NK-92 (cell line): ENCODE data around the gene CLK1.
A peak's percentile ranks its signal among the peaks of the same experiment; 100 is the strongest.
"Not testable (repeated sequence)": the region's sequence is repeated elsewhere in the genome, so short reads cannot be mapped to it uniquely, and the experiment has no call there.

Experiments
- DNase-seq: peaks from one replicate; lab custom pipeline; 2025; ENCODE audit not compliant: unreplicated experiment; lab: John Stamatoyannopoulos, UW

CLK1 gene

DNA sequence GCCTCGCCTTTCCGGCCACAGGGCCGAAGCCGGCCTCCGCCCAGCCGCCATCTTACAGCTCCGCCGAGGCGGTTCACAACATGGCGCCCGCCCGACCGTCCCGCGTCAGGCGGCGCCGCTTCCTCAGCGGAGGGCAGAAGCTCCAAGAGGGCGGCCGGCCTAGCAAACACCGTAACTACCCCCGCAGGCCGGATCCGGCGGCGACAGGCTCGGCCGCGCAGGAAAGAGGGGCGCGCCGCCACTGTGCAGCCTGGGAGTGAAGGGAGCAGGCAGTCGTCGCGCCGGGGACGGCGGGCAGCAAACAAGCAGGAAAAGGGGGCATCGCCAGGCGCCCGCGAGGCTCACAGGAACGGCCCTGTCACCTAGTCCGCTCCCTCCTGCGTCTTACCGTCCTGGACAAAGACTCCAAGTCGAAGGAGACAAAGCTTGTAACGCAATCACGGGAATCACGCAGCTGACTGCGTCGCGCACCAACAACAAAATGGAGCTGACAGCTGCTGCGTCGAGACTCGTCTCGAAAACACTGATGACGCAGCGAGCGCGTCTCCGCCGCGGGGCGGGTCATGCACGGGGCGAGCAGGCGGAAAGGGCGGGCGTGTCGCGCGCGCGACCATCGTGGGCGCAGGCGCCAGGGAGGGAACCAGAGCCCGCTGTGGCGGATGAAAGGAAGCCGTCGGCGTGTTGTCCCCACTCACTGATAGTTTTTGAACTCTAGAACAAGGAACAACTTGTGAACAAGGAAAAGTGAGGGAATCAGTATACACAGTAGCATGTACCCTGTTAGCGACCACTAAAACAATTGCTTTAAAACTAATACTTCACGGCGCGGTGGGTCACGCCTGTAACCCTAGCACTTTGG is at the start of gene CLK1:
Gene CLK1, minus strand, starts transcription at position 483 of the 859 bp plus-strand sequence. CDS start 2,796 bp downstream, outside the sequence.
- peak; percentile 81 for DNase-seq

DNA sequence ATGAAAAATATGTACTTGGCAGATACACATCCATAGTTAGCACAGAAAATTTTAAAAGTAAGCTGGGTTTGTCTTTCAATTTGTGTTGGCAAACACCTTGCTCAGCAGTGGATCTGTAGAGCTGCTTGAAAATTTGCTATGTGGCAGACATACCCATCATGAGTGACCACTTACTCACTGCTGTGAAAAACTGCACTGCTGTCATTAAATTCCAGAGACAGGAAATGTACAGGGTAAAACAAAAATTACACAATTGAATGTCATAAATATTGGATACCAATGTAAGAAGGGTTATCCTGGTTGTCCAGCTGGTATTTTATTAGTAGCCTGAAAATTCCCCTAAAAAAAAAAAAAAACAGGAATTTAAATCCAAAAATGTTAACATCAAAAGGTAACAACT is 49.2 kb upstream of the CLK1 start:
- DNase-seq, result no peak

- no peak for DNase-seq
Observed at GRCh38 chr2:200909958-200910357, 45.5 kb upstream of the CLK1 start.

DNA sequence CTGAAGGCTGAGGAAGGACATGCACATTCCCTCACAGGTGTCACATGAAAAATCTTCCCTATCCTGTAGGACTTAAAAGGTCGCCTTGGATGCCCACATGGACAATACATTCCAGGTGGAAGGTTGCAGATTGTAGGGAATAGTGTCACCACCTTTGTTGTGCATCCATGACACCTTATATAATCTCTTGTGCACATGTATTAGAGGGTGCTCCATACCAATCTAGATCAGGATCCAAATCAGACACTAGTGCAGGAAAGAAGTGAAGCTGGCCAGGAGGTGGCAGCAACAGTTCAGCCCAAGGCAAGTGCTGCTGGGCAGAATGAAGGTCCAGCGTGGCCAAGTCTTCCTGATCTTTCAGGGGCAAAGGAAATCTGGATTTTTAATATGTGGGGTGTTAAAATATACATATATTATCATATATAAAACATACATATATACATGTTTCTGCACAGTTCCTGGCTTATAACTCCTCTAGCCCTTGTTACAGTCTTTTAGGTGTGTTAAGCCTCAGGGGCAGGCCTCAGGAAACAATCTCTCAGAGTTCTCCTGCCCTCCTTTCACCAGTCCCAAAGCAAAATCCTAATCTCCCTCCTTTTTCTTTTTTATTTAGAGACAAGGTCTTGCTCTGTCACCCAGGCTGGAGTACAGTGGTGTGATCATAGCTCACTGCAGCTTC is 41.3 kb upstream of the CLK1 start:
- no peak for DNase-seq

GRCh38 chr2:200901459-200902072 is 37.1 kb upstream of the CLK1 start:
- DNase-seq, result no peak

DNA sequence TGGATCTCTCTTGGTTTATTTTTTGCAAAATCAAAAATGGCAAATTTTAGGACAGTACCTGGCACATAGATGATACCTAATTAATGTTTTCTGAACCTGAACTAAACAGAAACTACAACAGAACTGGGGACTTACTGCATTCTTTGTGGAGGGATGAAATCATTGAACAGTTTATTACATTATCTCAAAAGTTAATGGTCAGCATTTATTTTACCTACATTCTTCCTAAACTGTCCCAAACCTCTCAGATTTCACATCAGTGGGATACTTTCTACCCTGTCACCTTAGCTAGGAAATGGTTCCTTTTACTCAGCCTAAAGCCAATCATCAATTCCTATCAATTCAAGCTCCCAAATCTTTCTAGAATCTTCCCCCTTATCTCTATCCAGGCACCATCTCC is 35.0 kb upstream of the CLK1 start:
- no peak for DNase-seq

DNA sequence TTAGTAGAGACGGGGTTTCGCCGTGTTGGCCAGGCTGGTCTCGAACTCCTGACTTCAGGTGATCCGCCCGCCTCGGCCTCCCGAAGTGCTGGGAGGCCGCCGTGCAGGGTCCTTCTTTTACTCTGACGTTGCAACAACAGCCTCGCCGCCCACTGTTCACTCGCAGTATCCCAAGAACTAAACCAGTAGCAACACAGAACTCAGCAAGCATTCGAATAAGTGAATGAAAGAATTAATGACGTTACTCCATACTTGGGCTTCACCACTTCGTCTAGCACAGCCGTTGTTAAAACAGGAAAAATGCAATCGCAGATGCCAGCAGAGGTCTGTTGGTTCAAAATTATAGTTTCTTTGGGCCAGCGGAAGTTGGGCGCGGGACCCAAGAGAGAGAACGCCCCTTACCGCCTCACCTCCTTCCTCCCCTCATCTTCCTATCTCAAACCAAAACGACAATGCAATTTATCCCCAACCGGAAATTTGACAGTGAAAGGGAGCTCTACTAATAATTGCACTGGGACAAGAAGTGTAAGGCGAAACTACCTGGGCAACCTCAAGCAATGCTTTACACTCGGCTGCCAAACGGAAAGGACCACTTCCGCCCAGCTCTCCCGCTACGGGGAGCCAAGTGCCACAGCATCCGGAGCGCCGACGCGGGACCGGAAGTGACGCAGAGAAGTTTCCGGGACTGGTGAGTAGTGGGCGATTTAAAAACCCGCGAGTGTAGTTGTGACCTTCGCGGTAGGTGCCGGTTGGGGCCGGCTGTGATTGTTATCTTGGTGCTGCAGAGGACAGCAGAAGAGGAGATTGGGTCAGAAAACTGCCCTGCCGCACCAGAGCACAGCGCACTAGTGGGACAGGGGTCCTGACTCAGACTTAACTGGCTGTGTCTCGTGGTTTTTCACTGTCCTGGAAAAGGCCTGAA is 24.5 kb upstream of the CLK1 start, which contains the start of the genes NIF3L1 and PPIL3:
Gene NIF3L1, plus strand, starts transcription at position 668 of the 922 bp plus-strand sequence. CDS start 2,573 bp downstream, outside the sequence.
Gene PPIL3, minus strand, starts transcription at position 374 of the 922 bp plus-strand sequence. CDS start 1,462 bp downstream, outside the sequence.
- peak; percentile 73 for DNase-seq

GRCh38 chr2:200881715-200882249 is 17.3 kb upstream of the CLK1 start:
- DNase-seq, result not testable (repeated sequence)

GRCh38 chr2:200878289-200878880 is 13.9 kb upstream of the CLK1 start:
- no peak for DNase-seq

DNA sequence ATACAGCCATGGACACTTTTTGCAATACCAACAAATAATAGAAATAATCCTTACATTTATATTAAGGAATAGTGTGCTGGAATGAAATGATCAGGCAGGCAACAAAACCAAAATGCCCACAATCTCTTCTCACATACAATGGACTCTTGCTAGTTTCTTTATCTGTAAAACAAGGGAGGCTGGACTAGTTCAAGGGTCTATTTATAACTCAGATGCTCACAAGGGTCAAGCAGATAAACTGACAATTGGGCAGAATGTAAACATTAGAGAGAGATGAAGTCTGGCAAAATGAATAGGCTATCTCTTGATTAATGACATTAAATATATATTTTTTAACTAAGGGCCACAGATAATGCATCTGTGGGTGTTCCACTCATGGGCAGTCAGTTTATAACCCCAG is 13.0 kb upstream of the CLK1 start:
- no peak for DNase-seq

GRCh38 chr2:200873560-200873959 is 9.1 kb upstream of the CLK1 start:
- DNase-seq, result no peak

DNA sequence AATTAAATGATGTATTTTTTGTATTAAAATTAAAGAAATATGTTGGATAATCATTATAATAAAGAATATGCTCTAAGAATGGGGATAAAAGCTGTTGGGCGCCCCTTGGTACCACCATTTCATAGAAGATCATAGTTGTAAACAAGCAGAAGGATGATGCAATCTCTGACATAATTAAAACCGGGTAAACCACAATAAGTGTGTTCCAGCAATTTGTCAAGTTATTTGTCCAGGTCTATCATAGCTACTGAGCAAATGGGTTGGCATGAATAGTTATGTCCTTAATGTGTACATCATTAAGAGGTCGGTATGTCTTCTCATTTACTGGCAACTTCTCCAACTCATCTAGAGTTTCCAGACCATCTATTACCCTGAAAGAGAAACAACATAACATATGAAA is 6.7 kb upstream of the CLK1 start:
- DNase-seq, result no peak

- no peak for DNase-seq
Observed at GRCh38 chr2:200869014-200869413, 4.6 kb upstream of the CLK1 start.

DNA sequence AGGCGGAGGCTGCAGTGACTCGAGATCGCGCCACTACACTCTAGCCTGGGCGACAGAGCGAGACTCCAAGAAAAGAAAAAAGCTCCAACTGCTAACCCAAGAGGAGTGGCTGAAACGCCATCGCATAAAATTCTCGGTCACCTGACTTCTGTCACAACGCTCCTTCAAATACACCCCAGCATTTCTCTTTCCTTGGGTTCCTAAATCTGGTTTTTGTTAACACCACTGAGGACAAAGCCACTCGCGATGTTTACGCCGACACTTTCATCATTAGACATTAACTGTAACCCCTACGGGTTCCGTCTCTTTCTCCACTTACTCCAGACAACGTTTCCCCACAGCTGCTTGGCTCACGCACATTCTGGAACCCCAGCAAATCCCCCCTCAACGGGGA is 679 bp downstream of the CLK1 start:
- no peak for DNase-seq

DNA sequence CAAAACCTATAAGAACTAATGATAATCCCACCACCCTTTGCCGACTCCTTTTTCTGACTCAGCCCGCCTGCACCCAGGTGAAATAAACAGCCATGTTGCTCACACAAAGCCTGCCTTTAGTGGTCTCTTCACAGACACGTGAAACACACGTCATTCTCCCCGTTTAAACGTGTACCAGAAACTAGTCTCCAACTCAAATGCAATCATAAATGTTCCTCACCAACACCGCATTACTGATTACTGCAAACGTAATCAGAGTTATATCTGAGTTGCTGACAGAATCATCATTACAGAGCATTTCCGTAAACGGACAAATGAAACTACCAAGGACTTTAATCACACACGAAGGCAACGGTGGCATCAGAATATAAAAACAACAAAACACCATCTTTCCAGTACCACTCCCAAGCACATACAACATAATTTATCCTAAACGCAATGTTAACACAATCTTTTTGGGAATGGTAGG is 1.9 kb downstream of the CLK1 start:
- no peak for DNase-seq

DNA sequence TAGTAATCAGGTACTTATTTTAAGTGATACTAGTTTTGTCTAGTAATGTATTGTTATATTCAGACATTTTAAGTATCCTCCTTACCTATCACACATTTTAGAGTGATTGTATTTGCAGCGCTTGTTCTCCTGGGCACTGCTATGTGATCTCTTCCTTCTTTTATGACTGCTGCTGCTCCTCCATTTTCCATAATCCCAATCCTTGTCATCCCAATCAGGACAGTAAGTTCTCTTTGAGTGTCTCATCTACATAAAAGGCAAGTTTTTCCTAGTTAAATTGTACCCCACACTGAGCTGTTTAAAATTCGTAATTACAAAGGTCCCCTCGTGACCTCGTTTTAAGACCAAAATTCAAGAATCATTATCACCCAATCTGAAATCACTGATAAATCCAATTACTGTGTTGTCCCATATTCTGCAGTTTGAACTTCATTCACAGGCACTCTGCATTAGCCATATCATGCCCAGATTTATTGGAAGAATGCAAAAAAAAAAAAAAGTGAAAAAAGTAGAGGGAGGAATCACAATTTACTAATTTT is 2.8 kb downstream of the CLK1 start:
- no peak for DNase-seq

DNA sequence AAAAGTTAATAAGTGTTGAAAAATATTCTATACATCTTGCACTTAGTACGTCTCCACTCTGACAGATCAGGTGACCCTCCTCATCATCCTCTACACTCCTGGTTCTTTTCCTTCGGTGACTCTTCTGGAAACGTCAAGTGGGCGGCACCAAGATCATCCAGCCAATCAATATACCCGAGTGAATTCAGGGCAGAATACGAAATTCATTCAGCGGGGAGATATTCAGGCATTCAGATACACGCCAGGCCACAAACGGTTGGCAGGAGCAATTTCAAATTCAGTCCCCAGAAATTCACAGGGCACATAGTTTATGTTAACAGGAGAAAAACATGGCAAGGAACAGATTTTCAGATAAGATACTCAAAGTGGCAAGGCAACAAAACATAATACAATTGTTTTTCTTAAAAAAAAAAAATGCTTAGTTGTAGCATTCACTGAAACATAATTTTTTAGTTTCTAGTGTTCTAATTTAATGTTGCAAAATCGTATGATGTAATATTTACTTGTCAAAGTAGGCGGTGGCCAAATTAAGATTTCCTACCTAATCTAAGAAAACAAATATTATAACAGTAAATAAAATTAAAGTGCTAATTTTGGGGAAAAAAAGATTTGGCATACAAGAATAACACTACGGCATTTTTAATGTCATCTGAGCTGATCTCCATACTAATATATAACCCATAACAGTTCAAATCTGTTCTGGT is 4.2 kb downstream of the CLK1 start:
- no peak for DNase-seq

GRCh38 chr2:200856806-200857205 is 7.7 kb downstream of the CLK1 start:
- no peak for DNase-seq

DNA sequence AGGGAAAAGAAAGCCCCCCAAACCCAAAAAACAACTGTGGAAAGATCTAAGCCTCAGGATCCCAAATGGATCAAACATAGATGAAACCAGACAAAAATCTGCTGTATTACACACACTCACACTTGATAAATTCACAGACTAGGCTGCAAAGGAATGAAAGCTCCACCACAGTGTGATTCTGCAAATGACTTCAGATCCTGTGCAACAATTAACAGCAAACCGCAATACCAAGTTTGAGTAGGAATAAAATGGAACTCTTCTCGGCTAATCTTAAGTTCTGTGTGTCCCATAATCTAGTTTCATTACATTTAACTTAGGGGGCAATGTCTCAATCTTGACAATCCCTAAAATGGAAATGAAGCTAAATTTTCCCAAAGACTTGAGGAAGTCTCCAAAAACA is 11.9 kb downstream of the CLK1 start:
- DNase-seq, result no peak
